Measurements from ENCODE around the gene ARHGAP45. TPM values are rescaled to one million over a fixed set of nuclear protein-coding genes. Genes with fewer than 3 reads are reported as not detected.

Gene ARHGAP45
- total RNA-seq, 1 donor from 2014 or later = 312 TPM

GRCh38 chr19:1123381-1123780 lies 56.4 kb downstream of the ARHGAP45 start:
- POLR2A ChIA-PET = interaction anchor here (1.0 to 1.2 kb wide), 3 partner anchors 9 to 40 kb away, joined by 3 to 4 read pairs (median 3); no protein-coding TSS in a partner anchor
- TF ChIP-seq CTCF (IDR thresholded peaks at IDR 0.05) = no peak
- no peaks in the 10 kb centered on the region for H3K9me3 Mint-ChIP-seq
- no peak overlapping the region for H3K4me3 Mint-ChIP-seq
- peaks cover 63% of the 10 kb centered on the region for H3K36me3 Mint-ChIP-seq (ENCODE audit: low read depth)
- H3K4me1 Mint-ChIP-seq = peaks cover 5% of the 10 kb centered on the region
- ATAC-seq (ENCODE audit: low read depth) (no peak), DNase-seq (no peak)
- CTCF ChIA-PET = interaction anchor here (2.0 kb wide), 1 partner anchor 10 kb away, joined by 8 read pairs; no protein-coding TSS in a partner anchor
- intact Hi-C loops (cut with micrococcal nuclease) = no loop called here
- H3K27ac Mint-ChIP-seq = no peak overlapping the region
- no peaks in the 10 kb centered on the region for H3K27me3 Mint-ChIP-seq

- DNase-seq = no peak
- intact Hi-C loops (cut with micrococcal nuclease) = no loop called here
- Mint-ChIP-seq H3K36me3 (ENCODE audit: low read depth) (peaks cover 58% of the 10 kb centered on the region), H3K27ac (no peak overlapping the region), H3K4me3 (no peak overlapping the region), H3K9me3 (no peaks in the 10 kb centered on the region), H3K27me3 (no peaks in the 10 kb centered on the region), H3K4me1 (peaks cover 5% of the 10 kb centered on the region)
- no peak for TF ChIP-seq CTCF (IDR thresholded peaks at IDR 0.05)
- CTCF ChIA-PET = interaction anchor here (2.0 kb wide), 1 partner anchor 11 kb away, joined by 8 read pairs; no protein-coding TSS in a partner anchor
- POLR2A ChIA-PET = interaction anchor here (0.6 to 1.0 kb wide), 5 partner anchors 8 to 69 kb away, joined by 3 to 7 read pairs (median 4); no protein-coding TSS in a partner anchor
- ATAC-seq (ENCODE audit: low read depth) = no peak
These were observed 57.1 kb downstream of the ARHGAP45 start for GRCh38 chr19:1123885-1124677.

- POLR2A ChIA-PET = interaction anchor here (0.6 kb wide), 1 partner anchor 616 kb away, joined by 4 read pairs; no protein-coding TSS in a partner anchor
- Mint-ChIP-seq H3K4me1 (peaks cover 18% of the 10 kb centered on the region), H3K36me3 (ENCODE audit: low read depth) (peaks cover 45% of the 10 kb centered on the region), H3K9me3 (no peaks in the 10 kb centered on the region), H3K27me3 (no peaks in the 10 kb centered on the region), H3K4me3 (no peak overlapping the region), H3K27ac (no peak overlapping the region)
- DNase-seq (no peak), ATAC-seq (ENCODE audit: low read depth) (no peak)
- TF ChIP-seq CTCF (IDR thresholded peaks at IDR 0.05) = no peak
- CTCF ChIA-PET = no interaction called here
- intact Hi-C loops (cut with micrococcal nuclease) = no loop called here
These were observed 58.9 kb downstream of the ARHGAP45 start for GRCh38 chr19:1125601-1126467.

- DNase-seq (no peak), ATAC-seq (ENCODE audit: low read depth) (no peak)
- POLR2A ChIA-PET = interaction anchor here (0.9 kb wide), 1 partner anchor 15 kb away, joined by 3 read pairs; no protein-coding TSS in a partner anchor
- intact Hi-C loops (cut with micrococcal nuclease) = no loop called here
- H3K4me3 Mint-ChIP-seq = no peak overlapping the region
- no peak overlapping the region for H3K27ac Mint-ChIP-seq
- CTCF ChIA-PET = no interaction called here
- H3K9me3 Mint-ChIP-seq = no peaks in the 10 kb centered on the region
- peaks cover 25% of the 10 kb centered on the region for H3K4me1 Mint-ChIP-seq
- H3K36me3 Mint-ChIP-seq (ENCODE audit: low read depth) = peaks cover 32% of the 10 kb centered on the region
- no peak for TF ChIP-seq CTCF (IDR thresholded peaks at IDR 0.05)
- no peaks in the 10 kb centered on the region for H3K27me3 Mint-ChIP-seq
These were observed 60.2 kb downstream of the ARHGAP45 start for GRCh38 chr19:1126984-1127760.

All from activated B cell treated with CpG ODN at 0.5 μM for 24 hours (primary cell).